GM21576 (cell line): ENCODE data around the gene ARHGAP11A.

Experiments used
- ATAC-seq: cut with Tn5 transposase; IDR thresholded peaks from one replicate; pipeline ENCODE4 v1.9.1; 2021; ENCODE audit warnings: mild to moderate bottlenecking, moderate library complexity; ENCODE audit not compliant: unreplicated experiment

ARHGAP11A gene

DNA sequence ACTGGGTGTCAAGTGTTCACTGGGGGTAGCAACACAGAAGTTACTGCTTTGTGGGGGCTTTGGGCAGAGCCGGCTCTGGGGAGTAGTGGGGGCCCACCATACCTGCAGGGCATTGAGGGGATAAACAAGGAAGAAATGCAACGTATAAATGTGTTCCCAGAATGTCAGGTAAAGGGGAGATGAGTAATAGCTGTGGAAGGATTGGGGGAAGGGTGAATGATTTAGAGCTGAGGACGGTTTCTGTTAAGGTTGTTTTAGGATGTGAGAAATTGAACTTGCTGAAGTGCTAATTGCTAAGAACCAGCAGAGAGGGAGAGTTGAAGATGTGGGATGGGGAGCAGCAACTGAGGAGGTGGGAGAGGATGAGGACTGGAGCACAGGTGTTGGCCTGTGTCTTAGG lies 36.9 kb downstream of the ARHGAP11A start:
- no peak for ATAC-seq

DNA sequence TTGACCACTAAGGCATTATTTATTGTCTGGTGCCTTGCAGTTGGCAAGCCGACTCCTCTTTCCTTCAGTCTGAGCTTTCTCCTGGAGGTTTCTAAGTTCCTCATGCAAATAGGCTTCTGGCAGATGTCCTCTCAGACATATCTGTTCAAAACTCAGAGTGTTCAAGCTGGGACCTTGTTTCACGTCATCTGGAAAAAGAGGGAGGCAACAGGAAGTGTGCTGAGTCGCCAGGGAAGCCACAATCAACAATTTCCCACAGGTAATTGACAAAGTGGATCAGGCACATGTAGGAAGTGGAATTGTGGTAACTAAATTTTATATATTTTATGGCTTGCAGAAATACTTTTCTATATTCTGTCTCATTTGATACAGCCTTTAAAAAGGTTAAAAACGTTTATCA lies 40.8 kb downstream of the ARHGAP11A start:
- ATAC-seq: no peak

DNA sequence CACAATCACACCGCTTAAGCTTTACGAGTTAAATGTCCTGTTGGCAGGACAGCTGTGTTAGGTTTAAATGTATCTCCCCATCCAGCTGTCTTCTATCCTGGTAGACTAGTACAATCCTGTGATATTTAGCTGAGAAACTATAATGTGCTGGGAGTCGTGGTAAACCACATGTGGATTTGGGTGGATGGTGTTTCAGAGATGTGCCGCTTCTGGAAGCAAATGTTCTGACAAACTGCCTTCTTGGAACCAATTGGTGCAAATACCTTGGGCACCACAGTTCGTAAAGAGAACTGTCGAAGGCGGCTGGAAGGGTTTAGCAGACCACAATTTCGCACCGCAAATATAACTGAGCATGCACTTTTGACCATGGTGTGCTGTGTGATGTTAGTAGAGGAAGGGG lies 41.2 kb downstream of the ARHGAP11A start:
- ATAC-seq: no peak

DNA sequence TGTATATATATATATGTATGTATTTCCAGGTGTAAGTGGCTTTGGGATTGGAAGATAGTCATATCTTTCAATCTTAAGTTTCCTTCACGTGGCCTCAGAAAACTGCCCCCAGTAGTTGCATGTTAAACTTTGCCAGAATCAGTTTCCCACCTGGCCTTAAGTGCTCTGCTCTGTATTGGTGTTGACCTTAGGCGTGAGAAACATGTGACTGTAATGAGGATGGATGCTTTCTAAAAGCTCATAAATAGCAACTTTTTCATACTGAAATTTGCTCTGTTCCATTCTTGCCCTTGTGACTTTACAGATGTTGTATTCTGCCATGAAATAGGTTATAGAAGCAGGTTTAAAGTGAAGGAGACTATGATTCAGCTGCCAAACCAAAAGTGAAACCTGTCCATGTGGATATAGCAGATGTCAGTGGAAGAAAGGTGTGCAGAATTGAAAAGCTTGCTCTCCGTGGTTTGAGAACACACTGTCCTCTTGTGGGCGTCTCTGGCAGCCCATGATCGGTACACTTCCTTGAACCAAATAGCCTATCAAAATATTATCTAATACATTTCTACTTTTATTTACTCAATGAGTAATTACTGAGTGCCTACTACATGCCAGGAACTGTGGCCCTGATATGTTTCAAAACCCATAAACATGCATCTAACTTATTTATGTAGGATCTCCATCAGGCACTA lies 42.0 kb downstream of the ARHGAP11A start:
- no peak for ATAC-seq

DNA sequence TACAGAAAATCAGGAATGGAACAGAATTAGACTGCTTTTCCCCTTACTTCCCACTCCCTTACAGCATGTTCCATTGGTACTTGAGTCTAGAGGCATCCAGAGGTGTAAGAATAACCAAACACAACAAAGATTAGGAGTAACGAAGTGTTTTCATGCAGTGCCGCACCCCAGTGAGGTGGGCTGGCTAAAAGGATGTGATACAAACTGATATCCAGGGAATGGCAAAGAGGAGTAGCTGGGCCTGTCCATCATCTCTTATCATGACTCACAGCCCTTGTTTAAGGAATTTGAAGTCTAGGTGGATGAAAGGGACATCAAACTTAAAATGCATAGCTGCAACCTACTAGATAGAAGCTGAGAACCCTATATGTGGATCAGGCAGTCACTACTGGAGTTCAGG lies 42.6 kb downstream of the ARHGAP11A start:
- ATAC-seq: no peak

DNA sequence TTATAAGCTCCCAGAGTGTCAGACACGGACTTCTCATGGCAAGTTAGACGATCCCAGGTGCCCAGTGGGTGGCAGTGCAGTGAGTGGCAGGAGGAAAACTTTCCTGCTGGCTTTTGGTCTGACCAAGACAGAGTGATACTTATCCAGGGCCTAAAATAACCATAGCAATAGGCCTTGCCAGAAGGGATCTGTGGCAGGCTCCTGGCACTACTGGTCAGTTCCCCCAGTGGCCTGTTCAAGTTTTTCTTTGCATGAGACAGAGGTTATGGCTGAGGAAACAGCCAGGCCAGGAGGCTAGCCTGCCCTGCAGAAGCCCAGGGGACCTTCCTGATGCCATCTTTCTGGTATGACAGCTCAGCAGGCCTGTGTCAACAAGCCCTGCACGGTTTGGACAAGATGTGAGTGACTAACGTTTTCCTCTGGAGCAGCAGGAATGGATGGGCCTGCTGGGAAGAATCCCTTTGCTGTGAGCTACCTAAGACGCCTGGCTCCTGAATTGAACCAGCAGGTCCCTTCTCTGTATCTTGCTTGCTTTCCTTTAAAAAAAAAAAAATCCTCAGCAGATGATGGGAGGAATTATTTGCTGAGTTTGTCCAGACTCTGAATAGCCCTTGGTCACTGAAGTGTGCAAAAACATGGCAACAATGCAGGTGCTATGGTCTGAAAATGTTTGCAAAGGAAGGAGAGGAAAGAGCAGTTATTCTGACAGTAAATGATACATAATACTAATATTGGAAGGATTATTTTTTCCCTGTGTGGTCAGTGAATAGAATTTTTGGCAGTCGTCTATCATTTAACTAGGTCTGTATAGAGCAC lies 44.2 kb downstream of the ARHGAP11A start:
- no peak for ATAC-seq

DNA sequence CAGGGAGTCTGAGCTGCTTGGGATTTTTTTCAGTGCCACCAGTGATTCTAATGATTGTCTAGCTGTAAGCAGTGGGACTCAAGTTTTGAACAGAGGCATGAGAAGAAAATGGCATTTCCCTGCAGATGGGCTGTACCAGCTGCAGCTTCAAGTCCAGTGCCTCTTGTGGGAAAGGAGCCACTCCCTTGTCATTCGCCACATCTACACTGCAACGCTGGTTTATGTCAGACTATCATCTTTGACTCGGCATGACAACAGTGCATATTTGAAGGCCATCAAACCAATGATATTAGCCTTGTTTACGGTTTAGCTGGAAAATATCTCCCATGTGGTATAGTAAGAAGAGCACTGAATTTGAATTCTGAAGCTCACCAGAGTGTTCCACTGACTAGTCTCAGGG lies 48.4 kb downstream of the ARHGAP11A start:
- ATAC-seq: no peak

DNA sequence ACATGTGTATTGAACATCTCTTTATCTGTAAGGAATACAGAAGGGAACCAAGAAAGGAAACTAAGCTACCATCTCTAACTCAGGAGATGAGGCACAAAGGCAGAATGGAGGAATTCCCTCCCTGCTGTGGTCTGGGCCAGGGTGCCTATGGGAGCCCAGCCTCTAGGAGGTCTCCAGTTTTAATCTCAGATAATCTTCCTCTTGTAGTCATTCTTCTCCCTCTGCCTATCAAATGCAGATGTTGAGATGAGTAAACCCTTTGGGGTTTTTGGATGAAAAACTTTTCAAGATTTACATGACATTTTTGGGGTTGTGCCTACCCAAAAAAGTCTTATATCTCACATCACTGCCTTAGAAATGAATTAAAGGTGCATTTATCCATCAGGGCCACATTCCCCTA lies 49.5 kb downstream of the ARHGAP11A start:
- no peak for ATAC-seq

DNA sequence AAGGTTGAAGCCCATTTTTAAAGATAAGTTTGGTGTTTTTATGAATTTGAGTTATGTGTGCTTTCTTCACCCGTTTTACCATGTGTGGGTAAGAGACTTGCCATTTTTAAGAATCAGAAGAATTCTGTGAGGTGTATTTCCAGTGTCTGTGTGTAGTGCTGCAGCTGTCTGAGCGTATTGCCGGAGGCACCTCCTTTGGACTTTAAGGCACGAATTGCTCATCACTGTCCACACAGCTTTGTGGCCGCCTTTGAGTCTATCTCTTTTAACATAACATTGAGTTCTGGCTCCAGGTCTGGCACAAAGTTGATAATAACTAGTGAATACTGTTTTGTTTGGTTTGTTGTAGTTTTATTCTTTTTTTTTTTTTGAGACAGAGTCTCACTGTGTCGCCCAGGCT lies 52.0 kb downstream of the ARHGAP11A start:
- ATAC-seq: no peak

DNA sequence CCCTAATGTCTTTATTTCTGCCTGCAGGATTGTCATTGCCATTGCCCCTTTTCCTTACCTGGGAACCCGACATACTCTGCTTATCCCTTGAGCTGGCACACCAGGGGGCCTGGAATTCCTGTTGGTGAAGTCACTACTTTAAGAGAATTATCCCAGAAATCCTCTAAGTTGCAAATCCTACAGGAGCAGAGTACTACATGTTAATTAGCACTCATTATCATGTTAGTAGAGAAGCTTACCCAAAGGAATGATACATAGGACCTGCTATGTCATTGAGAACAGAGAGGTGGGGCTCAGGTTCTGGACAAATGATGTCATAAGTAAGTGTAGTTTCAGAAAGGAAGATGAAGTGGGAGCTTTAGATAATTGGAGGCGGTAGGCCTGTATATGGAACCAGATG lies 53.6 kb downstream of the ARHGAP11A start:
- no peak for ATAC-seq

DNA sequence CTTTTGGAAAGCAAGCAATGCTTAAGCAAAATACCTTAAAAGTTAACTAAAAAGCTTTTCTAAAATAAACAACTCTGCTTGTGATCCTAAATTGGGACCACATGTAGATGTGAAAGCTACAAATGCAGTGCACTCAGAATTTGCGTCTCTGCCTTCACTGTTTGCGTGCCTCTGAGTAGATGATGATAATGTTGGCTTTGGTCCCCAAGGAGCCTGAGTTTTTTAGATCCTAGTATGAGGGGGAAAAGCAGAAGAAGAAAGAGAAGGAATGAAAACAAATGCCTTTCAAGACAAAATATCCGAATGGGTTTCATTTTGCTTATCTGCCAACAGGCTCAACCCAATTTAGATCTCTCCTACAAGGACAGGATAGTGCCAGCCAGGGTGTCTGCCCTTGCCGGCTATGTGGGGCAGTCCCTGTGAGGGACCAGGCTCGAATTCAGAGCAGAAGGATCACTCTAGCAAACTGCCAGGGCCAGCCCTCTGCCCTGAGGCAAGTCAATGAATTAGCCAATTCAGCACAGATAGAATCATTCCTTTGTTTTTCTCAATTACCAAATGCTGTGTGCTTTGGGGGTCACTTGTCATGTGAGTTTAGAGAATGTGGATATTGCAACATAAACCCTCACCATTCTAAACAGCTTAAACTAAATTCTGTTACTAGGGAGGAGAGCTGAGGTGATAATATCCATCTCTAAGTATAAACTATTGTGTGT lies 54.8 kb downstream of the ARHGAP11A start:
- no peak for ATAC-seq

DNA sequence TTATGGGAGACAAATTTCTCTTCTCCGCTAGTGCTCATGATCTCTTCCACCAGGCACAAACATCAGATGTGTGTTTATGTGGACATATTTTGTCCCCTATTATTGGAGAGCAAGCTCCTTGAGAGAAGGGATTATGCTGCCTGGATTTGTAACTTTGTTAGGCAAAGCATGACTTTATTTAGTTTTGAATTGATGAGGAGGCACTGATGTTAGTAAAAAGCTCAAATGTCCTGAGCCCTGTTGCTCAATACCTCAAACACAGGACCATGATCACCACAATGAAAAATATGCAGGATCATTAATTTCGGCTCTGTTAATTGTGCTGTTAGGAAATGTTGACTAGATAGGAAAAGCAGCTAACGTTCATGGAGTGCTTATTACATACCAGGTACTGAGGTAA lies 55.3 kb downstream of the ARHGAP11A start:
- no peak for ATAC-seq

DNA sequence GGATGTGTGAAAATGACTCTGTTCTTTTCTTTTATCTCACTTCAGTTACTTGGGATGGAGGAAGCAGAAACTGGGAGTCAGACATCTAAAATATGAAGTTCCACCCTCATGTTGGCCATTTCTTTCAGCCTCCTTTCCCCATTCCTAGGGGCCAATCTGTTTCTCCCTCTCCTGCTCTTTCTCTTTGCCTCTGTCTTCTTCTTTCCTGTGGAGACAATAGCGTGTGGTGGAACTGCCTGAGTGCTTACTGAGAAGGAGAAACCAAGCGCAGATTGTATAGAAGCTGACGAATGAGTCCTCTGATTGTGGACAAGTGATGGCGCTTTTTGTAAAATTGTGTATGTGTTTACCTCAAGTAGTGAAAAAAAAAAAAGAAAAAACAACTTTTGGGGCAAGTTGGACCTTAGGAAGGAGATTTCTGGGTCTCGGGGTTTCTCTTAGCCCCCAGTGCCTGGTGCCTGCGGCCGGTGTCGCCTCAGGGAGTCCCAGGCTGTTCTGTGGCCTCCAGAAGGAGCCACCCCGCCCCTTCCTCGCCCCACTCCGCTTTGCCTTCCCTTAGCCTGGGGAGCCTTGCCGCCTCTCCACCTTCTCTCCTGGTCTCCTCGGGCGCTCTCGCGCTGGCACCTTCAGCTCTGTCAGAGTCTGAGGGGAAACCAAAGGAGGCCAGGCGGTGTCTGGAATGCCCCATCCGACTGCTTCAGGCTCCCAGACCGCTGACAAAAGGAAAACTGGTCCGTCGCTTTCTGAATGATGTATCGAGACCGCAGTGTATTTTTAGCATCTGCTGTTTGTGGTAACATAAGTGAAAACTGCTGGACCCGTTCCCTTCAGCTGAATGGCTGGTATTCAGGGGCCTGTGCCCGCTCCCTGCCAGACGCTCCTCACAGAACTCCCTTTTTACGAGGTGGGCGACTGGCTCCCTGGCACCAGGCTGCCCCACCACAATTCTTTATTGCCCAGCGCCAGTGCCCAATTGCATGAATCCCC lies 56.3 kb downstream of the ARHGAP11A start:
- no peak for ATAC-seq

DNA sequence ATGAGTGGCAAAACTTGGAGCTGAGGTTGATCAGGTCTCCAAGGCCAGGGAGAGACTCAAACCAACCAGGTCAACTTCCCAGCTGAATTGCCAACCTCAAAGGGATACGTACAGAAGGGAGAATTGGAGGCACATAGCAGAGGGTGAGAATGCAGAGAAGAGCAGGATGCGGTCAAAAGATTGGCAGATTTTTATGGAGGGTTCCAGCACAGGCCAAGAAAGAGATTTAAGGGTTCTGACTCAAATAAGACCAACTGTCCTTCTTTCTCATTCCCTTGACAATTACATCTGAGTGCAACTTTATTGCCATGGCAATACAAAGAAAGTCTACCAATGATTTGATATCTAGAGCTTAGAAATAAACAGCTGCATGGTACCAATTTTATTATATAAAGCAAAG lies 59.4 kb downstream of the ARHGAP11A start:
- no peak for ATAC-seq

DNA sequence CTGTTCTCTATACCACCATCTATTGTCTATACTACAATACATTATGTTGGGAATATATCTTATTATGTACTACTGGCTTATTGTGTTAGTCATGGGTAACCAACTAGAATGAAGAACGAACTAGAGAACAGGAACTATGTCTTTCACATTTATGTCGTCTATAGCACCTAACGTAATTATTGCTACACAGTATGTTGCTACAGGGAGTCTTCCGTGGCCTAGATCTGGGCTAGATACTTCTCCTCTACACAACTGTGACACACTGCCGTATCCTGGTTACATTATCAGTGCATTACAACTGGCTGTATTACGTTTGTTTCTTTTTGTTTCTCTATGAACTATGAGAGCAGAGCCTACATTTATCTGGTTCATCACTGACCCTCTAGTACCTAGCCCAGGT lies 60.2 kb downstream of the ARHGAP11A start:
- no peak for ATAC-seq

DNA sequence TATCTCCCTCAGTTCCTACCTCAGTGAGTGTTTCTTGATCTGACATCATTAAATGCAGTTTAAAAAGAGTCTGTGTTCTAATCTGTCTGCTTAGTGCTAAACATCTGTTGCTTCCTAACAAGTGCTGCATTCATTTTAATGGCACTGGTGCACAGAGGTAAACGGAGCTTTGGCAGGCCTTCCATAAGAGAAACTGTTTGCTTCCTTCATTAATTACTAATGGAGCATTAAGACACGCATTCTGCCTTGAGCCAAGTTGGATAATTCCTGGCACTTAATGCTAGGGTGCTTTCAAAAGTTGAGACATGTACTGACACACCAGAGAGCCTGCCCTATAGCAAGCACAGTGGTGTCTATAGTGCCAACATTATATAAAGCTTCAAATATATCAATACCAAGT lies 60.9 kb downstream of the ARHGAP11A start:
- no peak for ATAC-seq

DNA sequence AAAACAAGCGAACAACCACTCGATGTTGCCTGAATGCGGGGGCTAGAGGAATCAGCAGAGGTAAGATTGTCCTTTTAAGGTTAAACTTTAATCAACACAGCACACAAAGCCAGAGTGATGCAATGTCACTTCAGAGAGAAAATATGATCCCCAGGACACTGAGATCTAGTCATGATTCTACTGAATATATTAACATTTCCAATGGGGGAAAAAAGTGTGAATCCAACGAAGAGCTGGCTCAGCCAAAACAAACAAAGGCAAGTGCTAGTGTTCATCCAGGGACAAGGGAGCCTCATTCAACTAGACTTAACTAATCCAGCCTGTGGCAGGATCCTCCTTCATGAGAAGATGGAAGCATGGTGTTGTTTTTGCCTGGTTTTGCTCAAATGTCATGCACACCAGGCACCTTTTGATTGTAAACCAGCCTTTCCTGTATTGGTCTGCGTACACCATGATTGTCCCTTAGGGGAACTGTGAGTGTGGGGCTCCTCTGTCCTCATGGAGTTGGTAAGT lies 62.0 kb downstream of the ARHGAP11A start:
- no peak for ATAC-seq

DNA sequence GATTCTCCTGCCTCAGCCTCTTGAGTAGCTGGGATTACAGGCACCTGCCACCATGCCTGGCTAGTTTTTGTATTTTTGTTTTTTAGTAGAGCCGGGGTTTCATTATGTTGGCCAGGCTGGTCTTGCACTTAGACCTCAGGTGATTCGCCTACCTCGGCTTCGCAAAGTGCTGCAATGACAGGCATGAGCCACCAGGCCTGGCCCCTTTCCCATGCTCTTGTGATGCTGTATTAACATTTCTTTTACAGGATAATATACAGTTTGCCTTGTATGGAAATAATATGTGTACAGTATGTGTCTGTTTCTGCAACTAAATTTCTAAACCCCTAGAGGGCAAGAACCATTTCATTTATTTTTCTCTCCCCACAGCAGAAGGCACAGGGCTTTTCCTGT lies 64.0 kb downstream of the ARHGAP11A start:
- no peak for ATAC-seq

DNA sequence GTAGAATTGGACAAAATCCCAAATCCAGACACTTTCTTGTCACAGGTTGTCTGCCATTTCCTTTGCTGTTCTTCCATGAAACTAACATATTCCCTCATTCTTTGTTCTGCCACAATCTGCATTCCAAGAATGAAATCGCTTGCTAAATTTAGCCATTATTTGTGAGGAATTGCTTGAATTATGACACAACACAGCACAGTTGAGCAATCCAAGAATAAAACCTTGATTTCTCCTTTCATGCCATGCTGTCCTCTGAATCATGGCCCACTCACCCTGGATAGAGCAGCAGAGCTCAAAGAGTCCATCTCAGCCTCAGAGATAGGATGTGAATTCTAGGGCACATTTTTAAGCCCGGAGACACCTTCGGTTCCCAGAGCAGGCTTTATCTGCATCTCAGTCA lies 67.3 kb downstream of the ARHGAP11A start:
- ATAC-seq: no peak

DNA sequence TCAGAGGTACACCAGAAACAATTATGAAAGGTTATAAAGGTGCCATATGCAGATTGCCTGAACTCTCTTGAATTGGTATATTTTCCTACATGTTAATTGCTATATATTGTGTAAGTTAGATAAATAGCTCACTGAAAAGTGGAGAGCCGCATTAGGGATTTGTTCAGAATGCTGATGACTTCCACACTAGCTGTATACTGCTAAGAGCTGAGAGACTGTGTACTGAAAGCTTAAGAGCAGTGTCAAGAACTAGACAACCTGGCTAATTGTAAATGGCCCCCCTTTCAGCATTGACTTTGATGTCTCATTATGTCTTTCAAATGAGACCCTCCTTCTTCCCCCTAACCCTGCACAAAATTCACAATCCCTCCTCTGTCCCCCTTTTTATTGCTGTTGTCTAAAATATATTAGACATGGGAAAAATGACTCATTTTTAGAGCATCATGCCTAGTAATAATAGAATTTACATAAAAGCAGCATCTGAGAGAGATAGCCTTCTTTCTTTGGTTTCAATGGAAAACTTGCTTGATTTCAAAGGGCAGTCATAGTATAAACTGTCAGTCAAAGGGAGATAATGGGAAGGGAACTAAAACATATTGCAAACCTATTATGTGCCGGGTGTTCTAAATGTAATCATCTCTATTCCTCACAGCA lies 67.8 kb downstream of the ARHGAP11A start:
- ATAC-seq: no peak
